K562 (cell line): ENCODE results near the gene NUP210. TPM values are rescaled to one million over a fixed set of nuclear protein-coding genes. Genes with fewer than 3 reads are reported as not detected.

Experiments used
- ATAC-seq: fragments of 200-7000 bp; cut with Tn5 transposase; 3 replicates; pipeline ENCODE4 v1.9.1; 2020; ENCODE audit warnings: moderate library complexity
- BruUV-seq: library from RNA; stranded (reverse); fragments of 400-500 nt; replicated peaks from 2 replicates; lab custom pipeline; 2021; lab: Mats Ljungman, UMichigan
- CTCF ChIA-PET: fragments of 300-600 bp; formaldehyde crosslinking; extraction: SDS; loops from one replicate; lab custom pipeline; 2021; ENCODE audit warnings: low intra/inter-chr PET ratio; lab: Yijun Ruan, JAX
- POLR2A ChIA-PET: fragments of 300-600, 350-650 bp; sonication (Branson Sonifier 250); formaldehyde crosslinking; extraction: SDS; loops from one replicate; lab custom pipeline; 2021; ENCODE audit warnings: antibody characterized with exemption, inconsistent platforms; lab: Yijun Ruan, JAX
- DNase-seq, 4 experiments: peaks; one replicate each; pipeline versions ENCODE4 v3.0.0 to v3.0.0-alpha.2; 2011 to 2018; ENCODE audit warnings: low spot score in 3 of 4, mixed read lengths in 3 of 4; ENCODE audit errors: extremely low read depth in 1 of 4
- FAIRE-seq: peaks from 2 replicates; lab custom pipeline; 2011; peaks lifted over from hg19 to GRCh38; lab: Jason Lieb, UNC
- H2AFZ ChIP-seq: 2 replicates; pipeline ENCODE4 v1.6.0; 2011; ENCODE audit warnings: low read depth, low read length, control low read depth, inconsistent platforms
- H3K27ac ChIP-seq: fragments of 200-600 bp; 3 replicates; pipeline ENCODE4 v1.8.0; 2011; ENCODE audit warnings: low read depth, mild to moderate bottlenecking, control low read depth, inconsistent platforms, low read length, moderate library complexity, mixed read lengths; ENCODE audit errors: extremely low read depth
- H3K27me3 ChIP-seq, 2 experiments: fragments of 300-600 bp in 1 of 2; 2 replicates in 1 of 2; 3 replicates in 1 of 2; pipeline versions ENCODE4 v1.6.0 to v1.8.0; 2011; ENCODE audit warnings: inconsistent platforms in 2 of 2, low read length in 2 of 2, mild to moderate bottlenecking in 1 of 2, mixed read lengths in 1 of 2, moderate library complexity in 1 of 2; ENCODE audit not compliant: control insufficient read depth in 2 of 2, insufficient read depth in 2 of 2
- H3K36me3 ChIP-seq: fragments of 300-600 bp; 3 replicates; pipeline ENCODE4 v1.8.0; 2011; ENCODE audit warnings: mild to moderate bottlenecking, low read length, inconsistent platforms; ENCODE audit not compliant: control insufficient read depth, insufficient read depth
- H3K4me1 ChIP-seq, 2 experiments: fragments of 200-600 bp in 1 of 2; replicated peaks in 1 of 2; 2 replicates in 1 of 2; 3 replicates in 1 of 2; pipeline versions ENCODE4 v1.5.1 to v1.8.0; 2011; ENCODE audit warnings: inconsistent platforms in 2 of 2, low read length in 2 of 2, mild to moderate bottlenecking in 1 of 2, mixed read lengths in 1 of 2, moderate library complexity in 1 of 2; ENCODE audit not compliant: control insufficient read depth in 2 of 2, insufficient read depth in 2 of 2
- H3K4me2 ChIP-seq: 2 replicates; pipeline ENCODE4 v1.6.1; 2011; ENCODE audit warnings: low read length, control low read depth, inconsistent platforms, mixed read lengths; ENCODE audit not compliant: insufficient read depth
- H3K4me3 ChIP-seq: fragments of 200-600 bp; sonication (generic), shearing (Covaris generic); 2 replicates; pipeline ENCODE4 v1.5.1; 2016; ENCODE audit warnings: control low read depth, inconsistent platforms
- H3K79me2 ChIP-seq: fragments of 200-600 bp; 3 replicates; pipeline ENCODE4 v1.8.0; 2011; ENCODE audit warnings: low read length, inconsistent platforms; ENCODE audit not compliant: control insufficient read depth, insufficient read depth
- H3K9ac ChIP-seq, 2 experiments: 2 replicates each; pipeline versions ENCODE4 v1.6.0 to v1.6.1; 2011; ENCODE audit warnings: low read depth in 2 of 2, low read length in 2 of 2, control low read depth in 1 of 2, inconsistent platforms in 1 of 2, mild to moderate bottlenecking in 1 of 2, mixed read lengths in 1 of 2; ENCODE audit not compliant: insufficient read depth in 1 of 2
- H3K9me1 ChIP-seq: one replicate; pipeline ENCODE4 v1.6.0; 2011; ENCODE audit warnings: inconsistent platforms, mild to moderate bottlenecking, low read length, moderate library complexity; ENCODE audit not compliant: control insufficient read depth, insufficient read depth
- H3K9me3 ChIP-seq: replicated peaks from 2 replicates; pipeline ENCODE4 v1.5.1; 2011; ENCODE audit warnings: low read depth, low read length, inconsistent platforms; ENCODE audit not compliant: control insufficient read depth, insufficient read depth
- H4K20me1 ChIP-seq: replicated peaks from 2 replicates; pipeline ENCODE4 v1.6.1; 2011; ENCODE audit warnings: low read length, inconsistent platforms, mixed read lengths; ENCODE audit not compliant: control insufficient read depth, insufficient read depth
- ARHGAP35 ChIP-seq: fragments of 450-650 bp; IDR thresholded peaks from 2 replicates; pipeline ENCODE4 v1.6.1; 2018; ENCODE audit not compliant: partially characterized antibody
- ARNT ChIP-seq, 2 experiments: fragments of 450-650 bp; IDR thresholded peaks; 2 replicates each; pipeline ENCODE4 v1.6.1; 2016; ENCODE audit warnings: mild to moderate bottlenecking in 1 of 2
- CHD1 ChIP-seq: fragments of 200-600 bp; sonication (generic); IDR thresholded peaks from one replicate; pipeline ENCODE4 v1.6.1; 2012; ENCODE audit warnings: mild to moderate bottlenecking, moderate library complexity, low read length, inconsistent platforms
- JUND ChIP-seq, 2 experiments: IDR thresholded peaks; 2 replicates in 1 of 2; 3 replicates in 1 of 2; pipeline ENCODE4 v1.6.1; 2011; ENCODE audit warnings: borderline replicate concordance in 2 of 2, low read depth in 2 of 2, low read length in 2 of 2, improper control_type of control experiment in 1 of 2, missing biosample characterization in 1 of 2, missing genetic modification characterization in 1 of 2, missing genetic modification reagents in 1 of 2
- NFIX ChIP-seq: fragments of 250-450 bp; sonication (Bioruptor Pico); IDR thresholded peaks from 2 replicates; pipeline ENCODE4 v1.4.0; 2020; ENCODE audit warnings: low read depth, mild to moderate bottlenecking, moderate library complexity
- PHF8 ChIP-seq: fragments of 200-600 bp; sonication (generic); IDR thresholded peaks from 2 replicates; pipeline ENCODE4 v1.6.1; 2012; ENCODE audit warnings: mixed run types, mild to moderate bottlenecking, inconsistent platforms, low read length, moderate library complexity, borderline replicate concordance
- TOE1 ChIP-seq, 2 experiments: fragments of 450-650 bp in 1 of 2; sonication (generic) in 1 of 2; formaldehyde crosslinking in 1 of 2; IDR thresholded peaks; 2 replicates each; pipeline versions ENCODE4 v1.7.1 to v1.8.0; 2016 to 2022; ENCODE audit warnings: borderline replicate concordance in 2 of 2, mild to moderate bottlenecking in 2 of 2, antibody characterized with exemption in 1 of 2, inconsistent platforms in 1 of 2, low read depth in 1 of 2, missing genetic modification reagents in 1 of 2, moderate library complexity in 1 of 2
- TSC22D4 ChIP-seq: fragments of 450-650 bp; IDR thresholded peaks from 2 replicates; pipeline ENCODE4 v1.6.1; 2016; ENCODE audit warnings: missing genetic modification characterization, missing biosample characterization, control low read depth
- ZNF140 ChIP-seq: fragments of 250-450 bp; sonication (Bioruptor Pico); IDR thresholded peaks from 2 replicates; pipeline ENCODE4 v1.8.0; 2021; ENCODE audit warnings: moderate library complexity, mild to moderate bottlenecking, inconsistent platforms
- WGBS: fragments of 100-300 bp; shearing (Covaris generic); methylation state at CpG from one replicate; pipeline ENCODE4 v1.1.6; 2016; ENCODE audit warnings: low coverage, mixed read lengths; ENCODE audit not compliant: insufficient coverage; ENCODE audit errors: missing lambda C conversion rate; 5-methylcytosine and 5-hydroxymethylcytosine counted together
- in situ Hi-C: fragments of 300-500 bp; cut with MboI; formaldehyde crosslinking; loops from 4 replicates; pipeline ENCODE4 v1.15.0; 2018; ENCODE audit warnings: inconsistent platforms, mixed read lengths
- intact Hi-C: fragments of 100-400 bp; cut with micrococcal nuclease; formaldehyde crosslinking; loops from 2 replicates; pipeline ENCODE4 v1.14.2; 2022
- polyA plus RNA-seq, 8 experiments: library from polyadenylated mRNA; depleted of rRNA in 4 of 8; stranded (reverse) in 5 of 8; unstranded in 3 of 8; fragments of >200 nt; fragmentation: Nextera tagmentation in 2 of 8; fragmentation: Illumina TruSeq in 1 of 8; extraction: Ambion mirVana in 2 of 8; extraction: Trizol in 1 of 8; gene quantifications; 2 replicates each; pipeline versions ENCODE4 v1.2.1 to v1.2.3, GENCODE V29; 2011 to 2014; ENCODE audit warnings: inconsistent platforms in 1 of 8, missing spikeins in 1 of 8
- total RNA-seq, 7 experiments: library from RNA; depleted of rRNA in 6 of 7; stranded (reverse); fragments of >200 nt in 6 of 7; fragmentation: Illumina TruSeq in 2 of 7; extraction: Trizol in 2 of 7; gene quantifications; 2 replicates each; pipeline versions ENCODE4 v1.2.1 to v1.2.3, GENCODE V29; 2011 to 2021; ENCODE audit warnings: low replicate concordance in 1 of 7
- TF ChIP-seq, protein P1 (sequence below): fragments of 250-450 bp; sonication (Bioruptor Pico); IDR thresholded peaks from 2 replicates; pipeline ENCODE4 v1.4.0; 2020; ENCODE audit warnings: mild to moderate bottlenecking
- TF ChIP-seq, protein P2 (sequence below): fragments of 200-800 bp; sonication (Bioruptor generic); IDR thresholded peaks from 2 replicates; pipeline ENCODE4 v1.6.1; 2016; ENCODE audit warnings: missing genetic modification characterization, missing compliant biosample characterization

NUP210 gene
- total and polyA plus RNA-seq, 9 of the 15 experiments (the other 6 are each of a cell fraction or from before 2014, with no cell fraction given): 1.2 to 138 (median 44.0) TPM

DNA sequence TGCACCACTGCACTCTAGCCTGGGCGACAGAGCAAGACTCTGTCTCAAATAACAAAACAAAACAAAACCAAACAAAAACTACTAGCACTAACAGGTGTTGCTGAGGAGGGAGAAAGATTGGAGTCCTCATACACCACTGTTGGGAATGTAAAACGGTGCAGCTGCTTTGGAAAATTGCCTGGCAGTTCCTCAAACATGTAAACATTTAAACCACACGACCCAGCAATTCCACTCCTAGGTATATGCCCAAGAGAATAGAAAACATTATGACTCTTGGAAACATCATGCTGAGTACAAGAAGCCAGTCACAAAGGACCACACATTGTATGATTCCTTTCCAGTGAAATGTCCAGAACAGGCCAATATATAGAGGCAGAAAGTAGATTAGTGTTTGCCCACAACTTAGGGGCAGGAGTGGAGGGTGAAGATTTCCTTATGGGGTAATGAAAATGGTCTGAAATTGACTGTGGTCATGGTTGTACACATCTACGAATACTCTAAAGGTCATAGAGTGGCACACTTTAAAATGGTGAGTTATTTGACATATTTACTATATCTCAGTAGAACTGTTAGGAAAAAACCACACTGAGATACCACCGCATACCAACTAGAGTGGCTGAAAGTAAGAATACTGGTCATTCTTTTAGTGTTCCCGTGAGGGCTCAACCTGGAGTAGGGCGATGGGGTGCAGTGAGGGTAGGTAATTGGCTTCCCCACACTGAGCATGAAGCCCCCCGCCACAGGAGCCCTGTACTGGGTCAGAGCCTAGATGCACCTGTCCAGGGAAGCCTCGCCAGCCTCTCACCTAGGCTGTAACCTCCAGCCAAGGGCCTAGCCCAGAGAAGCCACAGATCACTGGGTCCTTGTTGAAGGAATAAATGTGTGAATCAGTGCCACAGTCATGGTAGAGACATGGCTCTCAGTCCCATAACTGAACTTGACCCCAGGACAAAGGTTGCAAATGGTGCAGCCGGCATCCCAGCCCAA, 131.1 kb downstream of the NUP210 start:
- no peak for FAIRE-seq
- no peak for DNase-seq
- POLR2A ChIA-PET: no interaction called here
- no TSS peak for BruUV-seq
- no peaks in the 10 kb centered on the region for H3K79me2 ChIP-seq
- H3K9me3 ChIP-seq: peaks cover 11% of the 10 kb centered on the region
- H3K9me1 ChIP-seq: no peaks in the 10 kb centered on the region
- H3K27ac ChIP-seq: no peak overlapping the region
- H3K4me2 ChIP-seq: no peak overlapping the region
- H3K4me1 ChIP-seq: no peaks in the 10 kb centered on the region; a peak in 1 of 5 replicates
- no peak overlapping the region for H3K9ac ChIP-seq
- CTCF ChIA-PET: no interaction called here
- ATAC-seq: no peak
- H3K36me3 ChIP-seq: no peaks in the 10 kb centered on the region
- TF ChIP-seq JUND (IDR thresholded peaks at IDR 0.05; ENCODE audit: borderline replicate concordance, low read depth, low read length): no peak
- TF ChIP-seq JUND (tag; IDR thresholded peaks at IDR 0.05; ENCODE audit: borderline replicate concordance, low read depth, low read length): no peak
- TF ChIP-seq TOE1 (IDR thresholded peaks at IDR 0.05; ENCODE audit: borderline replicate concordance): no peak
- TF ChIP-seq TOE1 (CRISPR knock-in tag; IDR thresholded peaks at IDR 0.05; ENCODE audit: borderline replicate concordance, low read depth): no peak
- TF ChIP-seq, protein P1, sequence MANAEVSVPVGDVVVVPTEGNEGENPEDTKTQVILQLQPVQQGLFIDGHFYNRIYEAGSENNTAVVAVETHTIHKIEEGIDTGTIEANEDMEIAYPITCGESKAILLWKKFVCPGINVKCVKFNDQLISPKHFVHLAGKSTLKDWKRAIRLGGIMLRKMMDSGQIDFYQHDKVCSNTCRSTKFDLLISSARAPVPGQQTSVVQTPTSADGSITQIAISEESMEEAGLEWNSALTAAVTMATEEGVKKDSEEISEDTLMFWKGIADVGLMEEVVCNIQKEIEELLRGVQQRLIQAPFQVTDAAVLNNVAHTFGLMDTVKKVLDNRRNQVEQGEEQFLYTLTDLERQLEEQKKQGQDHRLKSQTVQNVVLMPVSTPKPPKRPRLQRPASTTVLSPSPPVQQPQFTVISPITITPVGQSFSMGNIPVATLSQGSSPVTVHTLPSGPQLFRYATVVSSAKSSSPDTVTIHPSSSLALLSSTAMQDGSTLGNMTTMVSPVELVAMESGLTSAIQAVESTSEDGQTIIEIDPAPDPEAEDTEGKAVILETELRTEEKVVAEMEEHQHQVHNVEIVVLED (CRISPR knock-in tag): no peak
- no peak for TF ChIP-seq ZNF140 (CRISPR knock-in tag)
- no peak for TF ChIP-seq CHD1
- no peak for TF ChIP-seq ARNT (IDR thresholded peaks at IDR 0.05)
- TF ChIP-seq NFIX (CRISPR knock-in tag): no peak
- TF ChIP-seq TSC22D4: no peak
- TF ChIP-seq, protein P2, sequence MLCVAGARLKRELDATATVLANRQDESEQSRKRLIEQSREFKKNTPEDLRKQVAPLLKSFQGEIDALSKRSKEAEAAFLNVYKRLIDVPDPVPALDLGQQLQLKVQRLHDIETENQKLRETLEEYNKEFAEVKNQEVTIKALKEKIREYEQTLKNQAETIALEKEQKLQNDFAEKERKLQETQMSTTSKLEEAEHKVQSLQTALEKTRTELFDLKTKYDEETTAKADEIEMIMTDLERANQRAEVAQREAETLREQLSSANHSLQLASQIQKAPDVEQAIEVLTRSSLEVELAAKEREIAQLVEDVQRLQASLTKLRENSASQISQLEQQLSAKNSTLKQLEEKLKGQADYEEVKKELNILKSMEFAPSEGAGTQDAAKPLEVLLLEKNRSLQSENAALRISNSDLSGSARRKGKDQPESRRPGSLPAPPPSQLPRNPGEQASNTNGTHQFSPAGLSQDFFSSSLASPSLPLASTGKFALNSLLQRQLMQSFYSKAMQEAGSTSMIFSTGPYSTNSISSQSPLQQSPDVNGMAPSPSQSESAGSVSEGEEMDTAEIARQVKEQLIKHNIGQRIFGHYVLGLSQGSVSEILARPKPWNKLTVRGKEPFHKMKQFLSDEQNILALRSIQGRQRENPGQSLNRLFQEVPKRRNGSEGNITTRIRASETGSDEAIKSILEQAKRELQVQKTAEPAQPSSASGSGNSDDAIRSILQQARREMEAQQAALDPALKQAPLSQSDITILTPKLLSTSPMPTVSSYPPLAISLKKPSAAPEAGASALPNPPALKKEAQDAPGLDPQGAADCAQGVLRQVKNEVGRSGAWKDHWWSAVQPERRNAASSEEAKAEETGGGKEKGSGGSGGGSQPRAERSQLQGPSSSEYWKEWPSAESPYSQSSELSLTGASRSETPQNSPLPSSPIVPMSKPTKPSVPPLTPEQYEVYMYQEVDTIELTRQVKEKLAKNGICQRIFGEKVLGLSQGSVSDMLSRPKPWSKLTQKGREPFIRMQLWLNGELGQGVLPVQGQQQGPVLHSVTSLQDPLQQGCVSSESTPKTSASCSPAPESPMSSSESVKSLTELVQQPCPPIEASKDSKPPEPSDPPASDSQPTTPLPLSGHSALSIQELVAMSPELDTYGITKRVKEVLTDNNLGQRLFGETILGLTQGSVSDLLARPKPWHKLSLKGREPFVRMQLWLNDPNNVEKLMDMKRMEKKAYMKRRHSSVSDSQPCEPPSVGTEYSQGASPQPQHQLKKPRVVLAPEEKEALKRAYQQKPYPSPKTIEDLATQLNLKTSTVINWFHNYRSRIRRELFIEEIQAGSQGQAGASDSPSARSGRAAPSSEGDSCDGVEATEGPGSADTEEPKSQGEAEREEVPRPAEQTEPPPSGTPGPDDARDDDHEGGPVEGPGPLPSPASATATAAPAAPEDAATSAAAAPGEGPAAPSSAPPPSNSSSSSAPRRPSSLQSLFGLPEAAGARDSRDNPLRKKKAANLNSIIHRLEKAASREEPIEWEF (CRISPR knock-in tag): no peak
- TF ChIP-seq ARHGAP35: no peak
- no peak for TF ChIP-seq PHF8
- in situ Hi-C loops (no loop called here), intact Hi-C loops (loop anchor here (10.0 kb wide), 1 partner anchor 366 kb away; no protein-coding TSS in a partner anchor)
- no peaks in the 10 kb centered on the region for H4K20me1 ChIP-seq
- WGBS: 1% methylated on average over 10 of the region's 10 CpGs
- H3K4me3 ChIP-seq: no peak overlapping the region
- peaks cover 35 to 42% of the 10 kb centered on the region in 2 experiments for H3K27me3 ChIP-seq
- no peak overlapping the region for H2AFZ ChIP-seq
